HCT116 (cell line): Measurements from ENCODE around the gene PTGER1. TPM values are rescaled to one million over a fixed set of nuclear protein-coding genes. Genes with fewer than 3 reads are reported as not detected.

Experiments
- ATAC-seq: fragments of 200-7000 bp; cut with Tn5 transposase; 2 replicates; pipeline ENCODE4 v1.9.1; 2020; ENCODE audit warnings: mild to moderate bottlenecking, moderate library complexity
- BruUV-seq: library from RNA; stranded (reverse); fragments of 400-500 nt; replicated peaks from 2 replicates; lab custom pipeline; 2021; lab: Mats Ljungman, UMichigan
- CTCF ChIA-PET: fragments of 300-600 bp; sonication (Branson Sonifier 250); formaldehyde crosslinking; loops from one replicate; lab custom pipeline; 2021; ENCODE audit warnings: antibody characterized with exemption; lab: Charles Lee
- POLR2A ChIA-PET: fragments of 300-600, 350-600 bp; sonication (Branson Sonifier 250); formaldehyde crosslinking; loops from one replicate; lab custom pipeline; 2021; ENCODE audit warnings: antibody characterized with exemption; lab: Charles Lee
- RAD21 ChIA-PET, 2 experiments: fragments of 300-600 bp; sonication (Branson Sonifier 250); formaldehyde crosslinking; loops; one replicate each; lab custom pipeline; 2023; ENCODE audit warnings: low total read pairs in 2 of 2; ENCODE audit not compliant: uncharacterized antibody in 2 of 2, unreplicated experiment in 2 of 2, low non-redundant PET in 1 of 2; lab: Charles Lee
- DNase-seq: peaks from one replicate; pipeline ENCODE4 v3.0.0-alpha.2; 2010; ENCODE audit warnings: low read depth, low spot score
- H2AFZ ChIP-seq: fragments of 200-600 bp; shearing (Covaris generic), sonication (generic); 2 replicates; pipeline ENCODE4 v1.6.1; 2017; ENCODE audit warnings: low read depth, mixed run types, mixed read lengths, antibody characterized with exemption, low read length; ENCODE audit not compliant: poor library complexity, severe bottlenecking
- H3K27ac ChIP-seq: 2 replicates; pipeline ENCODE4 v1.5.1; 2012; ENCODE audit warnings: low read depth, low read length
- H3K27me3 ChIP-seq: fragments of 200-600 bp; sonication (generic); 2 replicates; pipeline ENCODE4 v1.6.1; 2016; ENCODE audit warnings: mixed run types, low read length, mixed read lengths; ENCODE audit not compliant: insufficient read depth
- H3K36me3 ChIP-seq, 2 experiments: fragments of 200-500 bp in 1 of 2; fragments of 200-600 bp in 1 of 2; sonication (Bioruptor generic) in 1 of 2; sonication (generic) in 1 of 2; 2 replicates each; pipeline versions ENCODE4 v1.5.1 to v1.6.1; 2014 to 2016; ENCODE audit warnings: low read length in 2 of 2, inconsistent platforms in 1 of 2, mixed read lengths in 1 of 2, mixed run types in 1 of 2; ENCODE audit not compliant: insufficient read depth in 2 of 2, control insufficient read depth in 1 of 2
- H3K4me1 ChIP-seq, 2 experiments: fragments of 200-600 bp in 1 of 2; sonication (generic) in 1 of 2; 2 replicates each; pipeline versions ENCODE4 v1.5.1 to v1.6.1; 2012 to 2017; ENCODE audit warnings: low read length in 2 of 2, inconsistent platforms in 1 of 2, mild to moderate bottlenecking in 1 of 2, mixed read lengths in 1 of 2, mixed run types in 1 of 2, moderate library complexity in 1 of 2; ENCODE audit not compliant: insufficient read depth in 2 of 2, control insufficient read depth in 1 of 2
- H3K4me2 ChIP-seq: fragments of 200-600 bp; sonication (generic); 2 replicates; pipeline ENCODE4 v1.6.1; 2017; ENCODE audit warnings: mixed run types, low read length, mixed read lengths
- H3K4me3 ChIP-seq, 2 experiments: fragments of 200-600 bp in 1 of 2; sonication (generic) in 1 of 2; replicated peaks in 1 of 2; 2 replicates each; pipeline ENCODE4 v1.5.1; 2011 to 2016; ENCODE audit warnings: low read length in 2 of 2, control low read depth in 1 of 2, low read depth in 1 of 2, mild to moderate bottlenecking in 1 of 2, mixed read lengths in 1 of 2, mixed run types in 1 of 2
- H3K79me2 ChIP-seq: fragments of 200-600 bp; sonication (generic); 2 replicates; pipeline ENCODE4 v1.6.1; 2017; ENCODE audit warnings: mild to moderate bottlenecking, mixed run types, low read length, moderate library complexity, mixed read lengths; ENCODE audit not compliant: insufficient read depth
- H3K9ac ChIP-seq: fragments of 200-600 bp; sonication (generic); 2 replicates; pipeline ENCODE4 v1.6.1; 2016; ENCODE audit warnings: low read length, mixed read lengths
- H3K9me2 ChIP-seq: fragments of 200-600 bp; sonication (generic), shearing (Covaris generic); 2 replicates; pipeline ENCODE4 v1.6.1; 2017; ENCODE audit warnings: mixed run types, mild to moderate bottlenecking, moderate library complexity; ENCODE audit not compliant: insufficient read depth
- H3K9me3 ChIP-seq, 2 experiments: fragments of 200-500 bp in 1 of 2; fragments of 200-600 bp in 1 of 2; sonication (Bioruptor generic) in 1 of 2; sonication (generic) in 1 of 2; 2 replicates each; pipeline ENCODE4 v1.6.1; 2014 to 2017; ENCODE audit warnings: low read length in 2 of 2, mixed read lengths in 2 of 2, inconsistent platforms in 1 of 2, low read depth in 1 of 2, mild to moderate bottlenecking in 1 of 2, mixed run types in 1 of 2, moderate library complexity in 1 of 2; ENCODE audit not compliant: control insufficient read depth in 1 of 2, insufficient read depth in 1 of 2
- H4K20me1 ChIP-seq: fragments of 200-600 bp; sonication (generic), shearing (Covaris generic); 2 replicates; pipeline ENCODE4 v1.6.1; 2017; ENCODE audit warnings: mixed run types, mild to moderate bottlenecking, moderate library complexity; ENCODE audit not compliant: insufficient read depth
- CEBPB ChIP-seq: IDR thresholded peaks from 2 replicates; pipeline ENCODE4 v1.6.1; 2012; ENCODE audit warnings: low read depth
- CTCF ChIP-seq, 3 experiments: fragments of 200-600 bp in 1 of 3; sonication (generic) in 1 of 3; IDR thresholded peaks in 2 of 3; conservative IDR thresholded peaks in 1 of 3; 2 replicates each; pipeline ENCODE4 v1.5.1; 2012 to 2017; ENCODE audit warnings: low read depth in 2 of 3, low read length in 2 of 3, antibody characterized with exemption in 1 of 3, borderline replicate concordance in 1 of 3, control low read depth in 1 of 3, mild to moderate bottlenecking in 1 of 3, mixed read lengths in 1 of 3, mixed run types in 1 of 3, moderate library complexity in 1 of 3; ENCODE audit not compliant: insufficient read depth in 1 of 3
- ELF1 ChIP-seq: IDR thresholded peaks from 2 replicates; pipeline ENCODE4 v1.6.1; 2012; ENCODE audit warnings: low read depth, borderline replicate concordance
- EZH2 ChIP-seq: fragments of 200-600 bp; sonication (generic); IDR thresholded peaks from 2 replicates; pipeline ENCODE4 v1.6.1; 2017; ENCODE audit warnings: antibody characterized with exemption, mixed run types
- FOSL1 ChIP-seq: IDR thresholded peaks from 2 replicates; pipeline ENCODE4 v1.6.1; 2012; ENCODE audit warnings: low read depth
- JUND ChIP-seq: IDR thresholded peaks from 2 replicates; pipeline ENCODE4 v1.6.1; 2012
- MAX ChIP-seq: IDR thresholded peaks from 2 replicates; pipeline ENCODE4 v1.6.1; 2012
- POLR2A ChIP-seq: IDR thresholded peaks from 2 replicates; pipeline ENCODE4 v1.7.0; 2011; ENCODE audit warnings: borderline replicate concordance; ENCODE audit not compliant: insufficient read depth, insufficient read length; ENCODE audit errors: extremely low read depth
- POLR2AphosphoS5 ChIP-seq: IDR thresholded peaks from 2 replicates; pipeline ENCODE4 v1.6.1; 2011; ENCODE audit warnings: mild to moderate bottlenecking, low read depth, low read length, moderate library complexity
- REST ChIP-seq: IDR thresholded peaks from 2 replicates; pipeline ENCODE4 v1.6.1; 2012; ENCODE audit warnings: low read depth
- SP1 ChIP-seq: IDR thresholded peaks from 2 replicates; pipeline ENCODE4 v1.6.1; 2012; ENCODE audit warnings: low read depth
- SRF ChIP-seq: IDR thresholded peaks from 2 replicates; pipeline ENCODE4 v1.6.1; 2012; ENCODE audit warnings: low read depth
- YY1 ChIP-seq: IDR thresholded peaks from 2 replicates; pipeline ENCODE4 v1.6.1; 2011; ENCODE audit warnings: low read length, low read depth, moderate library complexity, mild to moderate bottlenecking; ENCODE audit not compliant: insufficient replicate concordance; ENCODE audit errors: extremely low read depth
- ZNF274 ChIP-seq: fragments of 200-500 bp; sonication (Bioruptor generic); IDR thresholded peaks from 2 replicates; pipeline ENCODE4 v1.6.1; 2014; ENCODE audit warnings: mild to moderate bottlenecking, low read depth, low read length, inconsistent platforms
- intact Hi-C: fragments of 100-400 bp; cut with micrococcal nuclease; formaldehyde crosslinking; loops from 2 replicates; pipeline ENCODE4 v1.10.0; 2022
- total RNA-seq: library from RNA; stranded (reverse); gene quantifications from one replicate; pipeline ENCODE4 v1.2.1, GENCODE V29; 2021; ENCODE audit not compliant: unreplicated experiment

Gene PTGER1
- total RNA-seq, 1 experiment from 2014 or later, result 1.1 TPM

GRCh38 chr19:14460935-14461334, 14.2 kb downstream of the PTGER1 start:
- intact Hi-C loops, result no loop called here
- no peaks in the 10 kb centered on the region for H3K9me2 ChIP-seq
- no peak overlapping the region for H3K4me3 ChIP-seq
- no peak for ATAC-seq
- peaks cover 17 to 18% of the 10 kb centered on the region in 2 experiments for H3K36me3 ChIP-seq
- H3K27ac ChIP-seq, result no peak overlapping the region
- H2AFZ ChIP-seq, result no peak overlapping the region
- no peak for DNase-seq
- TF ChIP-seq REST (no peak), ZNF274 (no peak), ELF1 (no peak), CTCF (IDR thresholded peaks at IDR 0.05 in 2 of 3, conservative IDR thresholded peaks at IDR 0.05 in 1 of 3; ENCODE audit: borderline replicate concordance in 1 of 3, insufficient read depth in 1 of 3, low read depth in 2 of 3, low read length in 2 of 3) (no peak), MAX (no peak), POLR2A (no peak), FOSL1 (no peak), EZH2 (no peak), JUND (no peak), POLR2AphosphoS5 (no peak), SP1 (no peak), CEBPB (no peak), SRF (no peak), YY1 (no peak)
- TF ChIP-seq, all 23 proteins: peak for 0
- BruUV-seq, result no TSS peak
- no peak overlapping the region for H3K4me2 ChIP-seq
- no peaks in the 10 kb centered on the region for H3K27me3 ChIP-seq
- H3K79me2 ChIP-seq, result no peaks in the 10 kb centered on the region
- no peaks in the 10 kb centered on the region for H3K9me3 ChIP-seq
- ChIA-PET RAD21 (no interaction called here), CTCF (no interaction called here), POLR2A (no interaction called here)
- H3K4me1 ChIP-seq, result no peaks in the 10 kb centered on the region
- no peaks in the 10 kb centered on the region for H4K20me1 ChIP-seq
- H3K9ac ChIP-seq, result no peak overlapping the region
